Measurements from ENCODE around the gene EPM2AIP1. TPM values are rescaled to one million over a fixed set of nuclear protein-coding genes. Genes with fewer than 3 reads are reported as not detected.

EPM2AIP1 gene
- total RNA-seq, 4 donors from 2014 or later: 5.4 to 13.4 (median 8.4) TPM

DNA sequence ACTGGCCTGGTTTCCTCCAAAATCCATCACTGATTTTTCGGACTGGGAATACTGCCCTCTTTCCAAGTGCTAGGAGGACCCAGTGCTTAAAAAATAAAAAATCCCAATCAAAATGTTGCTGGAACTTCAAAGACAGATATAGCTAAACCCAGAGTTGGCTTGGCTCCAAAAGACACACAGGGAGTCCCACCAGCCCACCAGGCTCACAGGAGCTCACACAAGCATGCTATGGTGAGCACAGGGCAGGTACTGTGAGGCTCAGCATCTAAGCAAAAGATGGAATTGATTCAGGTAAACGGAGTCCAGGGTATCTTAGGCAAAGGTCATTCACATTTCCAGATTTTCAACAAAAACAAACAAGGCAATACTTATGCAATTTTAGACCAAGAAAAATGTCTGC is 51.8 kb downstream of the EPM2AIP1 start:
- H3K4me3 ChIP-seq (ENCODE audit: low read depth, poor library complexity, severe bottlenecking): no peak overlapping the region
- TF ChIP-seq, protein P1, sequence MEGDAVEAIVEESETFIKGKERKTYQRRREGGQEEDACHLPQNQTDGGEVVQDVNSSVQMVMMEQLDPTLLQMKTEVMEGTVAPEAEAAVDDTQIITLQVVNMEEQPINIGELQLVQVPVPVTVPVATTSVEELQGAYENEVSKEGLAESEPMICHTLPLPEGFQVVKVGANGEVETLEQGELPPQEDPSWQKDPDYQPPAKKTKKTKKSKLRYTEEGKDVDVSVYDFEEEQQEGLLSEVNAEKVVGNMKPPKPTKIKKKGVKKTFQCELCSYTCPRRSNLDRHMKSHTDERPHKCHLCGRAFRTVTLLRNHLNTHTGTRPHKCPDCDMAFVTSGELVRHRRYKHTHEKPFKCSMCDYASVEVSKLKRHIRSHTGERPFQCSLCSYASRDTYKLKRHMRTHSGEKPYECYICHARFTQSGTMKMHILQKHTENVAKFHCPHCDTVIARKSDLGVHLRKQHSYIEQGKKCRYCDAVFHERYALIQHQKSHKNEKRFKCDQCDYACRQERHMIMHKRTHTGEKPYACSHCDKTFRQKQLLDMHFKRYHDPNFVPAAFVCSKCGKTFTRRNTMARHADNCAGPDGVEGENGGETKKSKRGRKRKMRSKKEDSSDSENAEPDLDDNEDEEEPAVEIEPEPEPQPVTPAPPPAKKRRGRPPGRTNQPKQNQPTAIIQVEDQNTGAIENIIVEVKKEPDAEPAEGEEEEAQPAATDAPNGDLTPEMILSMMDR (IDR thresholded peaks at IDR 0.05): no peak
- no peak for TF ChIP-seq POLR2A (IDR thresholded peaks at IDR 0.05)
- intact Hi-C loops (cut with DNase I; ENCODE audit: low total_unique reads): no loop called here
- DNase-seq (ENCODE audit: low spot score in 2 of 2): peak in 1 of 2 donors; percentile 64
- 94 to 100% methylated on average over 2 of the region's 2 CpGs for WGBS, 2 donors

DNA sequence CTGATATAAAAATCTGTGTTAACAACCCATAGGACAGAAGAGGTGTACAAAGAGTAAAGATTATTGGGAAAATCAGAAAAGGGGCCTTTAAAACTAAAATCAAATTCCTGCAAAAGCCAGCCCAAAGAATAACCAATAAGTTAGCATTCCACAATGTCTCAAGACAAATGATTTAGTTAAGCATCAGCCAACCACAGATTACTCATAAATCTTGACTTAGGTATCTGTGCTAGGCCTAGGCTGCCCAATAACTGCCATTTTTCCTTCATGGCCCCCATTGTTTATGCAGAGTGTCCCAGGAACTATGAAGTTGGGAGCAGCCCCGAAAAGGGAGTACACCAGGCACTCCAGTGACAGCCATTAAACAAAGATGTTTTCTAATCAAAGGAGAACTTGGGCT is 55.4 kb downstream of the EPM2AIP1 start:
- intact Hi-C loops (cut with DNase I; ENCODE audit: low total_unique reads): no loop called here

More for the DNA sequence above, 55.4 kb downstream of the EPM2AIP1 start:
- TF ChIP-seq, protein P1 (IDR thresholded peaks at IDR 0.05): no peak
- no peak for TF ChIP-seq POLR2A (IDR thresholded peaks at IDR 0.05)
- H3K4me3 ChIP-seq (ENCODE audit: low read depth, poor library complexity, severe bottlenecking): no peak overlapping the region
- 90 to 92% methylated on average over 1 of the region's 1 CpG for WGBS, 2 donors
- DNase-seq (ENCODE audit: low spot score in 2 of 2): no peak

Other genes with a start within 250 kb of the EPM2AIP1 start
- gene DCLK3, start 228.6 kb downstream of the EPM2AIP1 start, total RNA-seq: under 1 TPM in 3 of 4 donors, not detected in 1; 0.07 to 0.38 (median 0.16) TPM
- gene TRANK1, start 48.1 kb downstream of the EPM2AIP1 start, total RNA-seq: 1 to 10 TPM; 2.6 to 5.1 (median 3.3) TPM
- 10 to 100 TPM; 16.6 to 26.5 (median 20.8) TPM for gene MLH1, start 387 bp upstream of the EPM2AIP1 start, total RNA-seq
- gene LRRFIP2, start 181.5 kb upstream of the EPM2AIP1 start, total RNA-seq: 100 to 1,000 TPM in 1 of 4 donors, 10 to 100 TPM in 3; 67.1 to 102 (median 83.1) TPM